ENCODE data around the gene GPR35.

GRCh38 chr2:240605867-240606743, 19.2 kb upstream of the GPR35 start:
- TF ChIP-seq CTCF (conservative IDR thresholded peaks at IDR 0.05; ENCODE audit: low read depth, low read length) = no peak
- TF ChIP-seq EZH2 (IDR thresholded peaks at IDR 0.05; ENCODE audit: borderline replicate concordance, low read depth, low read length, poor library complexity, severe bottlenecking) = no peak
